NK-92 (cell line): Measurements from ENCODE around the gene GCNT4.

ENCODE experiments used
- DNase-seq: peaks from one replicate; lab custom pipeline; 2025; ENCODE audit not compliant: unreplicated experiment; lab: John Stamatoyannopoulos, UW

Gene GCNT4

GRCh38 chr5:75051217-75051751, 1.1 kb downstream of the GCNT4 start:
- DNase-seq, result no peak

GRCh38 chr5:75050415-75050814, 1.9 kb downstream of the GCNT4 start:
- no peak for DNase-seq

- DNase-seq, result no peak
These were observed 2.7 kb downstream of the GCNT4 start for GRCh38 chr5:75049456-75050351.

- no peak for DNase-seq
These were observed 3.9 kb downstream of the GCNT4 start for GRCh38 chr5:75048457-75048953.

- DNase-seq, result no peak
These were observed 5.0 kb downstream of the GCNT4 start for GRCh38 chr5:75047356-75047755.

- no peak for DNase-seq
These were observed 5.8 kb downstream of the GCNT4 start for GRCh38 chr5:75046366-75047142.

GRCh38 chr5:75045071-75045470, 7.3 kb downstream of the GCNT4 start:
- DNase-seq, result no peak

GRCh38 chr5:75044406-75044805, 8.0 kb downstream of the GCNT4 start:
- DNase-seq, result no peak

- no peak for DNase-seq
These were observed 8.6 kb downstream of the GCNT4 start for GRCh38 chr5:75043633-75044264.

- no peak for DNase-seq
These were observed 9.8 kb downstream of the GCNT4 start for GRCh38 chr5:75042522-75042921.

GRCh38 chr5:75040973-75041372, 11.4 kb downstream of the GCNT4 start:
- DNase-seq, result no peak

GRCh38 chr5:75037106-75037505, 15.3 kb downstream of the GCNT4 start:
- DNase-seq, result no peak

- no peak for DNase-seq
These were observed 18.1 kb downstream of the GCNT4 start for GRCh38 chr5:75034137-75034739.

GRCh38 chr5:75031366-75031765, 21.0 kb downstream of the GCNT4 start:
- no peak for DNase-seq

GRCh38 chr5:75028090-75028489, 24.3 kb downstream of the GCNT4 start:
- no peak for DNase-seq

GRCh38 chr5:75023368-75024159, 28.8 kb downstream of the GCNT4 start:
- DNase-seq, result no peak

- DNase-seq, result no peak
These were observed 30.6 kb downstream of the GCNT4 start for GRCh38 chr5:75021800-75022199.

- no peak for DNase-seq
These were observed 31.1 kb downstream of the GCNT4 start for GRCh38 chr5:75021219-75021618.

GRCh38 chr5:75020016-75020656, 32.2 kb downstream of the GCNT4 start:
- no peak for DNase-seq
